H9 (cell line): ENCODE data around the gene SPECC1L. TPM values are rescaled to one million over a fixed set of nuclear protein-coding genes. Genes with fewer than 3 reads are reported as not detected.
A peak's percentile ranks its signal among the peaks of the same experiment; 100 is the strongest.

ENCODE experiments used
- DNase-seq: peaks from one replicate; pipeline ENCODE4 v3.0.0-alpha.2; 2017
- H2AFZ ChIP-seq: one replicate; pipeline ENCODE4 v1.6.1; 2013; ENCODE audit warnings: mild to moderate bottlenecking, low read length, control low read depth, moderate library complexity
- H2AK5ac ChIP-seq: 2 replicates; pipeline ENCODE4 v1.6.1; 2013; ENCODE audit warnings: low read length, control low read depth, mixed read lengths; ENCODE audit not compliant: insufficient read length
- H2BK120ac ChIP-seq: one replicate; pipeline ENCODE4 v1.6.1; 2013; ENCODE audit warnings: low read depth, mild to moderate bottlenecking, low read length, control low read depth, inconsistent platforms; ENCODE audit not compliant: poor library complexity, severe bottlenecking
- H2BK12ac ChIP-seq: 2 replicates; pipeline ENCODE4 v1.6.1; 2013; ENCODE audit warnings: low read length, control low read depth, mixed read lengths, low read depth; ENCODE audit not compliant: insufficient read length
- H2BK15ac ChIP-seq: 2 replicates; pipeline ENCODE4 v1.6.1; 2013; ENCODE audit warnings: low read depth, low read length, control low read depth
- H2BK20ac ChIP-seq: one replicate; pipeline ENCODE4 v1.6.1; 2013; ENCODE audit warnings: low read depth, mild to moderate bottlenecking, low read length, control low read depth, inconsistent platforms; ENCODE audit not compliant: poor library complexity, severe bottlenecking
- H2BK5ac ChIP-seq: 2 replicates; pipeline ENCODE4 v1.6.1; 2013; ENCODE audit warnings: low read length, control low read depth, mixed read lengths; ENCODE audit not compliant: insufficient read length
- H3K14ac ChIP-seq: 2 replicates; pipeline ENCODE4 v1.6.1; 2013; ENCODE audit warnings: low read length, control low read depth; ENCODE audit not compliant: insufficient read depth
- H3K18ac ChIP-seq: 2 replicates; pipeline ENCODE4 v1.6.1; 2013; ENCODE audit warnings: low read depth, mild to moderate bottlenecking, mixed read lengths, low read length, control low read depth; ENCODE audit not compliant: insufficient read length
- H3K23ac ChIP-seq: 2 replicates; pipeline ENCODE4 v1.6.1; 2013; ENCODE audit warnings: low read length, control low read depth, mixed read lengths, low read depth; ENCODE audit not compliant: insufficient read length
- H3K23me2 ChIP-seq: 2 replicates; pipeline ENCODE4 v1.6.1; 2013; ENCODE audit warnings: low read depth, mild to moderate bottlenecking, mixed read lengths, low read length, control low read depth; ENCODE audit not compliant: insufficient read length, poor library complexity, severe bottlenecking
- H3K27ac ChIP-seq: 2 replicates; pipeline ENCODE4 v1.5.1; 2013; ENCODE audit warnings: low read length, control low read depth, mixed read lengths, low read depth; ENCODE audit not compliant: insufficient read length
- H3K27me3 ChIP-seq: 2 replicates; pipeline ENCODE4 v1.6.1; 2013; ENCODE audit warnings: low read length, control low read depth, inconsistent platforms; ENCODE audit not compliant: insufficient read depth
- H3K4ac ChIP-seq: 2 replicates; pipeline ENCODE4 v1.6.1; 2013; ENCODE audit warnings: low read depth, mild to moderate bottlenecking, control low read depth, inconsistent platforms, low read length, moderate library complexity
- H3K4me1 ChIP-seq: 2 replicates; pipeline ENCODE4 v1.6.1; 2013; ENCODE audit warnings: low read length, control low read depth, inconsistent platforms; ENCODE audit not compliant: insufficient read depth
- H3K4me2 ChIP-seq: 2 replicates; pipeline ENCODE4 v1.6.1; 2013; ENCODE audit warnings: low read length, control low read depth, mixed read lengths; ENCODE audit not compliant: insufficient read length, insufficient read depth
- H3K56ac ChIP-seq: 2 replicates; pipeline ENCODE4 v1.6.1; 2013; ENCODE audit warnings: low read depth, mild to moderate bottlenecking, mixed read lengths, low read length, control low read depth; ENCODE audit not compliant: insufficient read length
- H3K79me1 ChIP-seq: 2 replicates; pipeline ENCODE4 v1.6.1; 2013; ENCODE audit warnings: low read depth, mild to moderate bottlenecking, moderate library complexity, low read length, control low read depth, inconsistent platforms; ENCODE audit not compliant: insufficient read depth, poor library complexity, severe bottlenecking
- H3K79me2 ChIP-seq: 2 replicates; pipeline ENCODE4 v1.6.1; 2013; ENCODE audit warnings: low read length, control low read depth, inconsistent platforms; ENCODE audit not compliant: insufficient read depth
- H3K9ac ChIP-seq: 2 replicates; pipeline ENCODE4 v1.6.1; 2013; ENCODE audit warnings: low read length, control low read depth, mixed read lengths; ENCODE audit not compliant: insufficient read length; ENCODE audit errors: extremely low read depth
- H3K9me3 ChIP-seq: one replicate; pipeline ENCODE4 v1.6.1; 2013; ENCODE audit warnings: low read depth, low read length, inconsistent platforms; ENCODE audit not compliant: control insufficient read depth
- H3T11ph ChIP-seq: one replicate; pipeline ENCODE4 v1.6.1; 2013; ENCODE audit warnings: mild to moderate bottlenecking, low read length, control low read depth, inconsistent platforms
- H4K20me1 ChIP-seq: one replicate; pipeline ENCODE4 v1.6.1; 2013; ENCODE audit not compliant: control insufficient read depth, insufficient read length, insufficient read depth
- H4K5ac ChIP-seq: 2 replicates; pipeline ENCODE4 v1.6.1; 2013; ENCODE audit warnings: low read depth, mild to moderate bottlenecking, mixed read lengths, low read length, control low read depth; ENCODE audit not compliant: insufficient read length
- H4K8ac ChIP-seq: replicated peaks from 2 replicates; pipeline ENCODE4 v1.6.1; 2013; ENCODE audit warnings: low read length, control low read depth, mixed read lengths, low read depth; ENCODE audit not compliant: insufficient read length
- H4K91ac ChIP-seq: 2 replicates; pipeline ENCODE4 v1.6.1; 2013; ENCODE audit warnings: low read depth, mild to moderate bottlenecking, moderate library complexity, mixed read lengths, low read length, control low read depth; ENCODE audit not compliant: insufficient read length
- H3K27ac Mint-ChIP-seq, 3 experiments: 2 replicates in 2 of 3; 3 replicates in 1 of 3; pipeline ENCODE4 v1.8.0; 2020 to 2021; ENCODE audit warnings: mixed read lengths in 3 of 3, mild to moderate bottlenecking in 1 of 3, moderate library complexity in 1 of 3
- H3K27me3 Mint-ChIP-seq: 2 replicates; pipeline ENCODE4 v1.8.0; 2021; ENCODE audit warnings: low read depth, mild to moderate bottlenecking, moderate library complexity, mixed read lengths
- H3K36me3 Mint-ChIP-seq, 3 experiments: 2 replicates in 2 of 3; 3 replicates in 1 of 3; pipeline ENCODE4 v1.8.0; 2020 to 2021; ENCODE audit warnings: low read depth in 3 of 3, mixed read lengths in 3 of 3; ENCODE audit not compliant: insufficient read depth in 1 of 3
- H3K4me1 Mint-ChIP-seq, 2 experiments: 2 replicates each; pipeline ENCODE4 v1.8.0; 2020; ENCODE audit warnings: mixed read lengths in 2 of 2
- H3K4me3 Mint-ChIP-seq, 2 experiments: 2 replicates in 1 of 2; 3 replicates in 1 of 2; pipeline ENCODE4 v1.8.0; 2020 to 2021; ENCODE audit warnings: mild to moderate bottlenecking in 2 of 2, mixed read lengths in 2 of 2, moderate library complexity in 1 of 2
- H3K9me3 Mint-ChIP-seq, 2 experiments: 2 replicates in 1 of 2; 3 replicates in 1 of 2; pipeline ENCODE4 v1.8.0; 2020; ENCODE audit warnings: mild to moderate bottlenecking in 2 of 2, mixed read lengths in 2 of 2, moderate library complexity in 1 of 2
- CTCF ChIP-seq: fragments of 200-600 bp; sonication (generic); conservative IDR thresholded peaks from 3 replicates; pipeline ENCODE4 v1.8.0; 2021; ENCODE audit warnings: antibody characterized with exemption, mild to moderate bottlenecking
- WGBS: extraction: QIAGEN DNeasy Blood & Tissue Kit; methylation state at CpG from one replicate; pipeline ENCODE4 v1.1.7; 2013; ENCODE audit warnings: missing lambda C conversion rate, low lambda C conversion rate, mixed read lengths; ENCODE audit not compliant: insufficient read length; ENCODE audit errors: extremely low coverage; 5-methylcytosine and 5-hydroxymethylcytosine counted together
- total RNA-seq: library from RNA; stranded (reverse); gene quantifications from 2 replicates; pipeline ENCODE4 v1.2.1, GENCODE V29; 2021

Gene SPECC1L
- total RNA-seq, 1 experiment from 2014 or later, result 57.1 TPM

- no peak overlapping the region for H2BK5ac ChIP-seq
- no peaks in the 10 kb centered on the region for H3K23me2 ChIP-seq
- no peaks in the 10 kb centered on the region for H3K4me1 ChIP-seq
- H2AFZ ChIP-seq, result no peak overlapping the region
- H4K8ac ChIP-seq, result no peak overlapping the region
- H4K5ac ChIP-seq, result no peak overlapping the region
- no peak overlapping the region for H2AK5ac ChIP-seq
- no peak overlapping the region for H2BK20ac ChIP-seq
- H3K79me1 ChIP-seq, result no peaks in the 10 kb centered on the region
- no peak overlapping the region for H3K4me3 Mint-ChIP-seq
- H3K56ac ChIP-seq, result no peak overlapping the region
- no peak overlapping the region for H3K14ac ChIP-seq
- peak overlapping the region in 1 of 3 experiments; percentile 68; a peak in 3 of 7 replicates for H3K27ac Mint-ChIP-seq
- WGBS, result no CpG with 5 or more reads among the region's 5 CpGs
- H3K27me3 Mint-ChIP-seq, result no peaks in the 10 kb centered on the region
- H3K79me2 ChIP-seq, result no peaks in the 10 kb centered on the region
- no peak overlapping the region for H3K18ac ChIP-seq
- no peak overlapping the region for H3K4ac ChIP-seq
- no peak overlapping the region for H3K23ac ChIP-seq
- no peaks in the 10 kb centered on the region for H4K20me1 ChIP-seq
- H3K9me3 Mint-ChIP-seq, result no peaks in the 10 kb centered on the region
- H3K36me3 Mint-ChIP-seq, result peaks cover 20 to 43% (median 30%) of the 10 kb centered on the region in 3 experiments
- no peaks in the 10 kb centered on the region for H3K27me3 ChIP-seq
- no peak for TF ChIP-seq CTCF
- H3K9ac ChIP-seq, result no peak overlapping the region
- no peak overlapping the region for H2BK15ac ChIP-seq
- H3K27ac ChIP-seq, result no peak overlapping the region
- no peaks in the 10 kb centered on the region for H3K9me3 ChIP-seq
- H2BK12ac ChIP-seq, result no peak overlapping the region
- no peak overlapping the region for H3T11ph ChIP-seq
- H2BK120ac ChIP-seq, result no peak overlapping the region
- no peak overlapping the region for H3K4me2 ChIP-seq
- no peak overlapping the region for H4K91ac ChIP-seq
- H3K4me1 Mint-ChIP-seq, result peaks cover 11 to 13% of the 10 kb centered on the region in 2 experiments
- no peak for DNase-seq
Measured at GRCh38 chr22:24401931-24402367, 131.3 kb downstream of the SPECC1L start.
